ENCODE data around the gene EME2. TPM values are rescaled to one million over a fixed set of nuclear protein-coding genes. Genes with fewer than 3 reads are reported as not detected.

Gene EME2
- total RNA-seq, 1 donor from 2014 or later: 23.3 TPM

GRCh38 chr16:1817276-1817589, 44.6 kb downstream of the EME2 start:
- Mint-ChIP-seq H3K36me3 (ENCODE audit: low read depth, unreplicated experiment) (peaks cover 13% of the 10 kb centered on the region), H3K9me3 (ENCODE audit: unreplicated experiment) (no peaks in the 10 kb centered on the region), H3K4me1 (ENCODE audit: low read depth, unreplicated experiment) (no peaks in the 10 kb centered on the region), H3K27ac (ENCODE audit: unreplicated experiment) (no peak overlapping the region), H3K4me3 (ENCODE audit: unreplicated experiment) (no peak overlapping the region), H3K27me3 (ENCODE audit: low read depth, unreplicated experiment) (no peaks in the 10 kb centered on the region)
- peaks cover 3% of the 10 kb centered on the region for H3K4me1 ChIP-seq (ENCODE audit: insufficient read depth, low read length)
- no peak overlapping the region for H3K4me2 ChIP-seq (ENCODE audit: low read length)
- no peak for DNase-seq (ENCODE audit: low read depth)
- H3K9me3 ChIP-seq (ENCODE audit: insufficient read depth, low read depth, low read length): no peaks in the 10 kb centered on the region
- H3K79me2 ChIP-seq (ENCODE audit: insufficient read depth, low read length): no peaks in the 10 kb centered on the region
- no peak overlapping the region for H3K27ac ChIP-seq (ENCODE audit: low read depth, low read length)
- H2AFZ ChIP-seq (ENCODE audit: low read depth, low read length): no peak overlapping the region
- no peaks in the 10 kb centered on the region for H3K27me3 ChIP-seq (ENCODE audit: insufficient read depth, low read length)
- H4K20me1 ChIP-seq (ENCODE audit: insufficient read depth, low read length): peaks cover 3% of the 10 kb centered on the region
- H3K9ac ChIP-seq (ENCODE audit: low read length): no peak overlapping the region
- FAIRE-seq: no peak
- H3K36me3 ChIP-seq (ENCODE audit: insufficient read depth, low read length): no peaks in the 10 kb centered on the region
- no peak overlapping the region for H3K4me3 ChIP-seq (ENCODE audit: insufficient read depth, low read depth, low read length)
- no peak for TF ChIP-seq CTCF (IDR thresholded peaks at IDR 0.05; ENCODE audit: insufficient read depth, low read depth, low read length)

GRCh38 chr16:1817716-1818115, 45.1 kb downstream of the EME2 start:
- TF ChIP-seq EZH2 (IDR thresholded peaks at IDR 0.05; ENCODE audit: insufficient read depth, low read length): no peak
- no peak for TF ChIP-seq CTCF (IDR thresholded peaks at IDR 0.05; ENCODE audit: insufficient read depth, low read depth, low read length)
- H3K4me1 ChIP-seq (ENCODE audit: insufficient read depth, low read length): no peaks in the 10 kb centered on the region
- no peaks in the 10 kb centered on the region for H3K9me3 ChIP-seq (ENCODE audit: insufficient read depth, low read depth, low read length)
- no peaks in the 10 kb centered on the region for H3K9me3 Mint-ChIP-seq (ENCODE audit: unreplicated experiment)
- H3K27ac ChIP-seq (ENCODE audit: low read depth, low read length): no peak overlapping the region
- no peak overlapping the region for H3K9ac ChIP-seq (ENCODE audit: low read length)
- no peak overlapping the region for H2AFZ ChIP-seq (ENCODE audit: low read depth, low read length)
- H4K20me1 ChIP-seq (ENCODE audit: insufficient read depth, low read length): peaks cover 3% of the 10 kb centered on the region
- H3K27ac Mint-ChIP-seq (ENCODE audit: unreplicated experiment): no peak overlapping the region
- H3K27me3 ChIP-seq (ENCODE audit: insufficient read depth, low read length): no peaks in the 10 kb centered on the region
- no peak overlapping the region for H3K4me3 ChIP-seq (ENCODE audit: insufficient read depth, low read depth, low read length)
- no peak overlapping the region for H3K4me2 ChIP-seq (ENCODE audit: low read length)
- H3K27me3 Mint-ChIP-seq (ENCODE audit: low read depth, unreplicated experiment): no peaks in the 10 kb centered on the region
- no peaks in the 10 kb centered on the region for H3K4me1 Mint-ChIP-seq (ENCODE audit: low read depth, unreplicated experiment)
- peaks cover 13% of the 10 kb centered on the region for H3K36me3 Mint-ChIP-seq (ENCODE audit: low read depth, unreplicated experiment)
- no peak for DNase-seq (ENCODE audit: low read depth)
- no peaks in the 10 kb centered on the region for H3K36me3 ChIP-seq (ENCODE audit: insufficient read depth, low read length)
- H3K4me3 Mint-ChIP-seq (ENCODE audit: unreplicated experiment): no peak overlapping the region
- FAIRE-seq: no peak
- H3K79me2 ChIP-seq (ENCODE audit: insufficient read depth, low read length): no peaks in the 10 kb centered on the region

- Mint-ChIP-seq H3K4me3 (ENCODE audit: unreplicated experiment) (no peak overlapping the region), H3K36me3 (ENCODE audit: low read depth, unreplicated experiment) (peaks cover 12% of the 10 kb centered on the region), H3K27ac (ENCODE audit: unreplicated experiment) (no peak overlapping the region), H3K9me3 (ENCODE audit: unreplicated experiment) (no peaks in the 10 kb centered on the region), H3K4me1 (ENCODE audit: low read depth, unreplicated experiment) (no peaks in the 10 kb centered on the region), H3K27me3 (ENCODE audit: low read depth, unreplicated experiment) (no peaks in the 10 kb centered on the region)
- Histone ChIP-seq H2AFZ (ENCODE audit: low read depth, low read length) (no peak overlapping the region), H3K27ac (ENCODE audit: low read depth, low read length) (no peak overlapping the region), H3K4me2 (ENCODE audit: low read length) (no peak overlapping the region), H3K9me3 (ENCODE audit: insufficient read depth, low read depth, low read length) (no peaks in the 10 kb centered on the region), H3K4me3 (ENCODE audit: insufficient read depth, low read depth, low read length) (no peak overlapping the region), H3K36me3 (ENCODE audit: insufficient read depth, low read length) (no peaks in the 10 kb centered on the region), H3K9ac (ENCODE audit: low read length) (no peak overlapping the region), H4K20me1 (ENCODE audit: insufficient read depth, low read length) (no peaks in the 10 kb centered on the region), H3K4me1 (ENCODE audit: insufficient read depth, low read length) (no peaks in the 10 kb centered on the region), H3K27me3 (ENCODE audit: insufficient read depth, low read length) (no peaks in the 10 kb centered on the region), H3K79me2 (ENCODE audit: insufficient read depth, low read length) (no peaks in the 10 kb centered on the region)
- FAIRE-seq: no peak
- TF ChIP-seq CTCF (IDR thresholded peaks at IDR 0.05; ENCODE audit: insufficient read depth, low read depth, low read length) (no peak), EZH2 (IDR thresholded peaks at IDR 0.05; ENCODE audit: insufficient read depth, low read length) (no peak)
- DNase-seq (ENCODE audit: low read depth): no peak
Measured at GRCh38 chr16:1818204-1818872, 45.7 kb downstream of the EME2 start.

All from astrocyte (in vitro differentiated cells and primary cell).